GM21390 (cell line): ENCODE measurements around the gene ZNF248.
A peak's percentile ranks its signal among the peaks of the same experiment; 100 is the strongest.
"Not testable (repeated sequence)": the region's sequence is repeated elsewhere in the genome, so short reads cannot be mapped to it uniquely, and the experiment has no call there.

Experiments
- ATAC-seq: cut with Tn5 transposase; IDR thresholded peaks from one replicate; pipeline ENCODE4 v1.9.1; 2021; ENCODE audit not compliant: unreplicated experiment

Gene ZNF248

GRCh38 chr10:37857287-37858211 is at the start of gene ZNF248:
TSS of gene ZNF248 (minus strand) at chr10:37857610. CDS start at chr10:37856310, 1,300 bp downstream.
- ATAC-seq = peak; percentile 94

GRCh38 chr10:37906382-37906781 is 49.0 kb upstream of the ZNF248 start:
- ATAC-seq = no peak

- no peak for ATAC-seq
These were observed 39.0 kb upstream of the ZNF248 start for GRCh38 chr10:37896436-37896835.

- ATAC-seq = no peak
These were observed 38.3 kb upstream of the ZNF248 start for GRCh38 chr10:37895674-37896073.

- no peak for ATAC-seq
These were observed 28.4 kb upstream of the ZNF248 start for GRCh38 chr10:37885850-37886249.

GRCh38 chr10:37872955-37873354 is 15.5 kb upstream of the ZNF248 start:
- ATAC-seq = no peak

GRCh38 chr10:37872283-37872682 is 14.9 kb upstream of the ZNF248 start:
- ATAC-seq = no peak

GRCh38 chr10:37871568-37872251 is 14.3 kb upstream of the ZNF248 start:
- ATAC-seq = no peak

GRCh38 chr10:37871143-37871542 is 13.7 kb upstream of the ZNF248 start:
- no peak for ATAC-seq

- ATAC-seq = no peak
These were observed 11.4 kb upstream of the ZNF248 start for GRCh38 chr10:37868796-37869195.

GRCh38 chr10:37865957-37866803 is 8.8 kb upstream of the ZNF248 start:
- ATAC-seq = peak; percentile 44

- no peak for ATAC-seq
These were observed 7.9 kb upstream of the ZNF248 start for GRCh38 chr10:37865264-37865663.

- no peak for ATAC-seq
These were observed 3.2 kb upstream of the ZNF248 start for GRCh38 chr10:37860494-37861190.

- ATAC-seq = not testable (repeated sequence)
These were observed 1.9 kb upstream of the ZNF248 start for GRCh38 chr10:37859270-37859669.

GRCh38 chr10:37856881-37857286 is 526 bp downstream of the ZNF248 start:
- ATAC-seq = peak; percentile 14

GRCh38 chr10:37855636-37856035 is 1.8 kb downstream of the ZNF248 start:
- no peak for ATAC-seq

GRCh38 chr10:37854626-37855025 is 2.8 kb downstream of the ZNF248 start:
- no peak for ATAC-seq

- ATAC-seq = no peak
These were observed 12.8 kb downstream of the ZNF248 start for GRCh38 chr10:37844644-37845043.

GRCh38 chr10:37839243-37839642 is 18.2 kb downstream of the ZNF248 start:
- ATAC-seq = no peak

- ATAC-seq = no peak
These were observed 25.7 kb downstream of the ZNF248 start for GRCh38 chr10:37831495-37832333.
